GM18870 (cell line): Measurements from ENCODE around the gene ARHGEF4.
"Not testable (repeated sequence)": the region's sequence is repeated elsewhere in the genome, so short reads cannot be mapped to it uniquely, and the experiment has no call there.

ENCODE experiments used
- ATAC-seq: cut with Tn5 transposase; IDR thresholded peaks from one replicate; pipeline ENCODE4 v1.9.1; 2021; ENCODE audit warnings: moderate library complexity; ENCODE audit not compliant: unreplicated experiment

Gene ARHGEF4

DNA sequence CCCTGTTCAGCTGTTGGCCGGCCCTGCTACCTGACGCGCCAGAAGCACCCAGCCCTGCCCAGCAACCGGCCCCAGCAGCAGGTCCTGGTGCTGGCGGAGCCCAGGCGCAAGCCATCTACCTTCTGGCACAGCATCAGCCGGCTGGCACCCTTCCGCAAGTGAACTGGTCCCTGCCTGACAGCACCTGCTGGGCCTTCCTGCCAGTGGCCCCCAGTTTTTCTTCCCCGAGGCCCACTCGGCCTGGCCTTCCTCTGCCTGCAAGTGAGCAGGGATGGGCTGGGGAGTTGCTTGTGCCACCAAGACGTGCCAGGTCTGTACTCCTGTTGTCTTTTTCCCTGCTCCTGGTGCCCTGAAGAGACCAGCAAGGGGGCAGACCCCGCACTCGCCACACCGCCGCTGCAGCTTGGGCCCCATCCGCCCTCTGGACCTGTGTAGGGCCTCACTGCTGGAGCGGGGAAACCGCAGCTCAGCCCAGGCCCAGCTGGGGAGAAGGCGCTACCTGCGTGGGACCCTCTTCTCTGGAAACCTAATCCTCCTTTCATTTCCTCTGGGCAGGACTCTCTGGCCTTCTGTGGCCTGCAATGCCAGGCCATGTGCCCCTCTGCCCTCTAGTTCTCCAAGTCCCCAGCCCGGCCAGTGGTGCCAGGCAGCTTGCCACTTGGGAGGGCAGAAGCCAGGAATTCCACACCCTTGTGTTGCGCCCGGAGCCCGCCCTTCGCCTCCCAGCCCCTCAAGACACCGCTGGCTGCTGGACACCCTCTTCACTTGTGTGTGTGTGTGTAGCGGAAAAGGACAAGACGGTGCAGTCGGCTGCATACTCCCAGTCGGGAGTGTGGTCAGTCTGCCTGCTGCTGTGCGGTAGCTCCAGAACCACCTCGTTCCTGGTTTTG lies 209.6 kb downstream of the ARHGEF4 start:
- ATAC-seq, result no peak

- no peak for ATAC-seq
Observed at GRCh38 chr2:131046918-131047652, 210.4 kb downstream of the ARHGEF4 start.

DNA sequence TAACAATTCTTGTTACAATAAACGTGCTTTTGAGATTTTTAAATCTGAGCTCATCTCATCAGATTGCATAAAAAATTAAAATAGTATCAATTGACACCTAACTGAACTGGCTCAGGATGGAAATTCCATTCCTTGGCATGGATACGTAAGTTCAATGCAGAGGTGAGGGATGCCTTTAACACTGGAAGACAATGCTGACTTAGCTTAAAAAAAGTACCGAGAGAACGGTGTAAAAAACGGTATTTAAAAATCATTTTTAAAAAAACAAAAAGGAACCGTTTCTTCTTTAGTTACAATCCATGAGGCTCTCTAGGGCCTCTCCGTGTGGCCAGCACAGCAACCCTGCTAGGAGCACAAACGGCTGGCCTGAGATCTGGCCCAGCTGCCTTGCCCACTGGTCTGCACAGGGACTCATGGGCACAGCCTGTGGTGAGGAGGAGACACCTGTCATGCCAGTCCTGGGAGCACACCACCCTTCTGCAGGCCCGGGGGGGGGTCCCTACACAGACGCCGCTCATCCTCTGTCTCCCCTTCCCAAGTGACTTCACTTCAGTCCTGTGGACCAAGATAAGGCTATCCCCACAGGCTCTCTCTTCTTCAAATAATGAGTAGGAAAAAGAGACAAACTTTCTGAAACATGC lies 211.3 kb downstream of the ARHGEF4 start:
- ATAC-seq, result no peak

DNA sequence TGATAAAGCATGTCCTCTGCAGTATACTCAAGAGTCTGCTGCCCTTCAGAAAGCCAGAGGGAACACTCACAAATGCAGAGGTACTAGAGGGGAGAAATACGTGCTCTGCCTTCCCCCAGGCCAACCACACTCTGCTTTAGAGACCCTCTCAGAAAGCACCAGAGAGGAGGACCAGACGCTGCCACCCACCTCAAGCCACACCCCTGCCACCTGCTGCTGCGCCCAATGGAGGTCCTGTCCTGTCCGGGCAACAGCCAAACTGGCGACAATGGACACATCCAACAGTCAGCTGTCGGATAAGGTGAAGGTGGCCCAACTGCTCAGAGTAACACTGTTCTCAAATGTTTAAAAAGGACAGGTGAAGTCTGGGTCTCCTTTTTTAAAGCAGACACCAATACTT lies 211.9 kb downstream of the ARHGEF4 start:
- ATAC-seq, result no peak

DNA sequence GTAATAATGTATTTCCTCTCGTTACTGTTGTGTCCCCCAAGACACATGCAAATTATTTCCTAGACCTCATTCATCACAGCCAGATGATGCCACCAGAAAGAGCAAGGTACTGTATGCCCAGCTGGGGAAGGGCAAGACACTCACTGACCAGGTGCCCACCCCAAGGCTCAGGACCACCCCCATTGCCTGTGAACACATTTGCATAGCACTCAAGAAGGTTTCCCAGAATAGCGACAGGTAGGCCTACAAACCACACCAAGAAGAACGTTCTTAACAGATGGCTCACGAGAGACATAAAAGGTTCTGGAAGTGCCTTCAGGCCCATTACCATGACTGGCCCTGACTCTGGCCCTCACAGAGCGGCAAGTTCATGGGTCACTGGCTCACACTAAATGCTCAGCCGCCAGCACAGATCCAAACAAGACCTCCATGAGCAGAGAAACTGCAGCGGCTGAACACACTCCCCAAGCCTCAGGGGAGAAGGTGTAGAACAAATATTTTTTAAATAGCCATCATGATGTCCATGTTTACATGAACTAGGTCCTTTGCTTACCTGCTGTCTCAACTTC lies 212.5 kb downstream of the ARHGEF4 start:
- ATAC-seq, result no peak

- no peak for ATAC-seq
Observed at GRCh38 chr2:131050896-131051295, 214.2 kb downstream of the ARHGEF4 start.

GRCh38 chr2:131052741-131053263 lies 216.1 kb downstream of the ARHGEF4 start:
- no peak for ATAC-seq

GRCh38 chr2:131054488-131054887 lies 217.8 kb downstream of the ARHGEF4 start:
- no peak for ATAC-seq

- ATAC-seq, result no peak
Observed at GRCh38 chr2:131055169-131056065, 218.7 kb downstream of the ARHGEF4 start.

DNA sequence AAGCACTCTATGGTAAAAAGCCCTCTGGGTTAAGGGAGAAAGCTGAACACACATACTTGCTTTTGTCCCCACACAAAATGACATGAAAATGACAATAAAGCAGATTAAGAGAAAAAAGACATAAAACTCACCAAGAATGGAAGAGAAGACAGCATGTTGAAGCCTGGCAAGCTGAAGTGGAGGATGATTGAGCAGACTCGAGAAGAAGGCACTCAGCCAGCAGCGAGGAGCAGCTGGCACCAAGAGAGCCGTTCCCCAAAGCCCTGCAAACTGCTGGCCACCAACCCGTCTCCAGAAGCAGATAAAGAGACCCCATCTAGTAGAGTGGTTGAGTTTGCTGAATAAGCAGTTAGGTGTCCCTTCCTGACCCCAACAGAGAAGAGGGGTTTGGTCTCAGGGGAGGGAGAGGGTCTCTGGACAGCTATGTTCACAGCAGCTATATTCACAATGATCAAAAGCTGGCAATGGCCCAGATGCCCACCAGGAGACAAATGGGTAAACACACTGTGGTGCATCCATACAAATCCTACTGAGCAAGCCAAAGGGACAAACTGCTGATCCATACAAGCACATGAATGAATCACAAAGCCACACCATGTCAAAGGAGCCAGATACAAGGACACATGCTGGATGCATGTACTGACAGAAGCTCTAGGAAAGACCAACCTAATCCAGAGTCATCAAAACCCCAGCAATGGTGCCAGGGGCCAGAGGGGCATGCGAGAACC lies 219.7 kb downstream of the ARHGEF4 start:
- no peak for ATAC-seq

GRCh38 chr2:131056932-131057287 lies 220.2 kb downstream of the ARHGEF4 start:
- ATAC-seq, result no peak

DNA sequence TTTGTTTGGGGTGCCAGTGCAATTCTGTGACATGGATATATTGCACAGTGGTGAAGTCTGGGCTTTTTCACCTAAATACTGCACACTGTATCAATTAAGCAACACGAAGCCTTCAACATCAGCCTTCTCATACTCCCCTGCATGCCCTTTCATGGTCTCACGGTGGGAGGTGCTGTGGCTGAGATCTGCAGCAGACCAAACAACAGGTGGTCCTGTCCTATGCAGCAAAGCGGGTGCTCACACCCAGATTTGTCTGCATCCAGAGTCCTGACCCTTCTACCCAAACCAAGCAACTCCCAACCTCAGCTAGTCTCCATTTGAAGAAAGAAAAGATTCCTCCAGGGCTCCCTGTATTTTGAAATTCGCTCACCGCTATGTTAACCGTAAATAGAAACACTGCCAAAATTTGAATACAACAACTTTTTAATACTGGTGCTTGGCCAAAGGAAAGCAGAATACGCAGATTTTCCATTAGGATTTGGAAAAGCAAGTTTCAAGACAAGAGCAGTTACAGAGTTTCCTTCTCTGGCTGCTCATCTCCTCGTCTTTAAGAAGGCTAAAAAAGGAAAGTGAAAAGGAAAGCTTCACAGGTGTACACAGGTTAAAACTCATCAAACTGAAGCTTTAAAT lies 221.6 kb downstream of the ARHGEF4 start:
- ATAC-seq, result no peak

- ATAC-seq, result no peak
Observed at GRCh38 chr2:131058920-131059319, 222.2 kb downstream of the ARHGEF4 start.

- ATAC-seq, result no peak
Observed at GRCh38 chr2:131063501-131064283, 227.0 kb downstream of the ARHGEF4 start.

DNA sequence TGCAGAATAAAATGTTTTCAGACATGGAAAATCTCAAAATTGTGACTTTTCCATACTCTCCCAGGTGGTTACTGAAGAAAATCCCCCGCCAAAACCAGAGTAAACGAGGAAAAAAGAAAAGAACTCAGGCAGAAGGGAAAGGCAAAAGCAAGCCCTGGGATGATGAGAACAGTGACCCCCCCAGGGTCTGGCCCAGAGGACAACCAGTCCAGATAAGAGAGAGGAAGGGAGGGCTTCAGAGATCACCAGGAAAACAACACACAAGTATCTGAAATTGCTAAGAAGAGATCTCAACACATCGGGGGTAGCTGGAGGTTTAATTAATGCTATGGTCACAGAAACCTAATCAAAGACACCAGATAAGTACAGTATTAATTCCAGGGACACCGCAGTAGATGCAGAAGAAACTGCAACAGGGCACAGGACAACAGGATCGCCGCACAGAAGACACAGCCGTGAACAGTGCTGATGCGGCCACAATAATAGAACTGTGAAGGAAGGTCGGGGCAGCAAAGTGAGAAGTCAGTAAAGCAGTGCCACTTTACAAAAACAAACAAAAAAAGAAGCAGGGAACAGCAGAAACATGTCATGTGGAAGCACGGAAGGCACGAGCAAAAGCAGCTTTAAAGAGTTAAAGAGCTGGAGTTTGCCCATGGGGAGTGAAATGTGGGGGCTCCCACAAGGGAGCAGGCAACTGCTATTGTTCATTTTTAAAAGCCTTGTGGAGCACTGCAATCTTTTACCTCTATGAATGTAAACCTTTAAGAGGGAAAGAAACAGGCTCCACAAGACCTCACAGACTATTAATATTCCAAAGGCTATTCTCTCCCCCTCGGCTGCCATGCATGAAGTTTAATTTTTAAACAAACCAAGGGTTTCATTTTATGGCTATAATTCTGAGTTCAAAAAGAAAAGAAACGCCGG lies 228.1 kb downstream of the ARHGEF4 start:
- no peak for ATAC-seq

- ATAC-seq, result no peak
Observed at GRCh38 chr2:131067465-131068125, 230.9 kb downstream of the ARHGEF4 start.

DNA sequence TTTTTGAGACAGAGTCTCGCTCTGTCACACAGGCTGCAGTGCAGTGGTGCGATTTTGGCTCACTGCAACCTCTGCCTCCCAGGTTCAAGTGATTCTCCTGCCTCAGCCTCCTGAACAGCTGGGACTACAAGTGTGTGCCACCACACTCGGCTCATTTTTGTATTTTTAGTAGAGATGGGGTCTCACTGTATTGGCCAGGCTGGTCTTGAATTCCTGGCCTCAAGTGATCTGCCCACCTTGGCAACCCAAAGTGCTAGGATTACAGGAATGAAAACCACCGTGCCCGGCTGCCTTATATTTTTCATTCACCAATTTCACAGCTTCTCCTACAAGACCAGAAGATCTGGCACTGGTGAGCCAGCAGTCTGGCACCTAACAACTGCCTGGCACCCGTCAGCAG lies 231.5 kb downstream of the ARHGEF4 start:
- not testable (repeated sequence) for ATAC-seq
